H1 (cell line): ENCODE measurements around the gene KRTAP2-3. TPM values are rescaled to one million over a fixed set of nuclear protein-coding genes. Genes with fewer than 3 reads are reported as not detected.

Experiments used
- CTCF ChIA-PET: fragments of 300-600 bp; sonication (Branson Sonifier 250); formaldehyde crosslinking; loops from one replicate; lab custom pipeline; 2021; ENCODE audit not compliant: partially characterized antibody; lab: Charles Lee
- POLR2A ChIA-PET: fragments of 300-600 bp; sonication (Branson Sonifier 250); formaldehyde crosslinking; loops from one replicate; lab custom pipeline; 2021; ENCODE audit warnings: inconsistent platforms; ENCODE audit not compliant: partially characterized antibody; lab: Charles Lee
- DNase-seq, 2 experiments: peaks; one replicate each; pipeline versions ENCODE4 v3.0.0 to v3.0.0-alpha.2; 2010 to 2022; ENCODE audit warnings: low spot score in 2 of 2, low read depth in 1 of 2, mixed read lengths in 1 of 2
- FAIRE-seq: peaks from 2 replicates; lab custom pipeline; 2011; peaks lifted over from hg19 to GRCh38; lab: Jason Lieb, UNC
- H2AFZ ChIP-seq: 2 replicates; pipeline ENCODE4 v1.8.1; 2012; ENCODE audit warnings: low read length, inconsistent platforms
- H2AK5ac ChIP-seq: 2 replicates; pipeline ENCODE4 v1.6.1; 2013; ENCODE audit warnings: low read depth, low read length
- H2BK120ac ChIP-seq: replicated peaks from 2 replicates; pipeline ENCODE3; 2013; ENCODE audit warnings: low read depth, low read length, inconsistent platforms
- H2BK12ac ChIP-seq: 2 replicates; pipeline ENCODE4 v1.6.1; 2013; ENCODE audit warnings: low read depth, low read length
- H2BK15ac ChIP-seq: 2 replicates; pipeline ENCODE4 v1.6.1; 2013; ENCODE audit warnings: low read length
- H2BK20ac ChIP-seq: 2 replicates; pipeline ENCODE4 v1.6.1; 2013; ENCODE audit warnings: low read length
- H2BK5ac ChIP-seq: 2 replicates; pipeline ENCODE4 v1.6.1; 2013; ENCODE audit warnings: low read depth, low read length
- H3K14ac ChIP-seq: 2 replicates; pipeline ENCODE4 v1.6.1; 2013; ENCODE audit warnings: inconsistent platforms; ENCODE audit not compliant: insufficient read length
- H3K18ac ChIP-seq: 2 replicates; pipeline ENCODE4 v1.6.1; 2013; ENCODE audit warnings: low read length; ENCODE audit errors: extremely low read depth
- H3K23ac ChIP-seq: 2 replicates; pipeline ENCODE4 v1.6.1; 2013; ENCODE audit warnings: inconsistent platforms; ENCODE audit not compliant: insufficient read length
- H3K23me2 ChIP-seq: 2 replicates; pipeline ENCODE4 v1.6.1; 2013; ENCODE audit warnings: low read depth, low read length
- H3K27ac ChIP-seq: 2 replicates; pipeline ENCODE4 v1.6.1; 2011; ENCODE audit warnings: low read depth, low read length, inconsistent platforms
- H3K27me3 ChIP-seq, 4 experiments: replicated peaks in 1 of 4; 1 replicate in 1 of 4; 2 replicates in 3 of 4; pipeline versions ENCODE4 v1.6.1 to v1.8.1; 2011 to 2013; ENCODE audit warnings: low read length in 3 of 4, mild to moderate bottlenecking in 3 of 4, inconsistent platforms in 2 of 4, mixed read lengths in 2 of 4, moderate library complexity in 1 of 4; ENCODE audit not compliant: control insufficient read depth in 3 of 4, insufficient read depth in 3 of 4; ENCODE audit errors: extremely low read depth in 1 of 4
- H3K36me3 ChIP-seq, 4 experiments: 2 replicates each; pipeline versions ENCODE4 v1.6.1 to v1.8.1; 2011 to 2013; ENCODE audit warnings: mild to moderate bottlenecking in 4 of 4, low read length in 3 of 4, moderate library complexity in 2 of 4, control low read depth in 1 of 4, inconsistent platforms in 1 of 4; ENCODE audit not compliant: insufficient read depth in 4 of 4, control insufficient read depth in 2 of 4
- H3K4ac ChIP-seq: replicated peaks from 2 replicates; pipeline ENCODE3; 2013; ENCODE audit warnings: low read length, low read depth, mixed read lengths, inconsistent platforms; ENCODE audit not compliant: insufficient read length
- H3K4me1 ChIP-seq, 4 experiments: replicated peaks in 1 of 4; 1 replicate in 1 of 4; 2 replicates in 3 of 4; pipeline versions ENCODE4 v1.6.1 to v1.8.1; 2011 to 2013; ENCODE audit warnings: low read length in 3 of 4, inconsistent platforms in 2 of 4, mixed read lengths in 1 of 4; ENCODE audit not compliant: insufficient read depth in 4 of 4, control insufficient read depth in 3 of 4
- H3K4me2 ChIP-seq, 2 experiments: 2 replicates each; pipeline versions ENCODE4 v1.6.1 to v1.8.1; 2011 to 2013; ENCODE audit warnings: low read depth in 2 of 2, low read length in 2 of 2, control low read depth in 1 of 2, inconsistent platforms in 1 of 2, mild to moderate bottlenecking in 1 of 2; ENCODE audit not compliant: insufficient read depth in 1 of 2
- H3K4me3 ChIP-seq, 4 experiments: fragments of 200-600, 300-600 bp in 1 of 4; sonication (generic), shearing (Covaris generic), sonication (Bioruptor Twin) in 1 of 4; 2 replicates each; pipeline versions ENCODE4 v1.5.1 to v1.8.1; 2011 to 2016; ENCODE audit warnings: low read length in 4 of 4, low read depth in 3 of 4, control low read depth in 2 of 4, inconsistent platforms in 2 of 4, mild to moderate bottlenecking in 2 of 4, mixed read lengths in 1 of 4, moderate library complexity in 1 of 4; ENCODE audit not compliant: insufficient read depth in 2 of 4; ENCODE audit errors: extremely low read depth in 1 of 4
- H3K56ac ChIP-seq: replicated peaks from 2 replicates; pipeline ENCODE3; 2013; ENCODE audit warnings: low read depth, mild to moderate bottlenecking, mixed read lengths, low read length, inconsistent platforms; ENCODE audit not compliant: insufficient read length
- H3K79me1 ChIP-seq: 2 replicates; pipeline ENCODE4 v1.6.1; 2013; ENCODE audit warnings: low read depth, low read length, control low read depth
- H3K79me2 ChIP-seq, 2 experiments: 2 replicates each; pipeline versions ENCODE4 v1.6.1 to v1.8.1; 2012 to 2013; ENCODE audit warnings: low read length in 2 of 2, mild to moderate bottlenecking in 2 of 2, inconsistent platforms in 1 of 2; ENCODE audit not compliant: insufficient read depth in 2 of 2, control insufficient read depth in 1 of 2
- H3K9ac ChIP-seq, 4 experiments: replicated peaks in 1 of 4; 1 replicate in 1 of 4; 2 replicates in 3 of 4; pipeline versions ENCODE4 v1.6.1 to v1.8.1; 2011 to 2013; ENCODE audit warnings: low read depth in 3 of 4, low read length in 3 of 4, control low read depth in 2 of 4, mild to moderate bottlenecking in 2 of 4, moderate library complexity in 2 of 4, inconsistent platforms in 1 of 4; ENCODE audit errors: extremely low read depth in 1 of 4
- H3K9me3 ChIP-seq, 2 experiments: 2 replicates each; pipeline versions ENCODE4 v1.6.1 to v1.8.1; 2012 to 2013; ENCODE audit warnings: mild to moderate bottlenecking in 2 of 2, moderate library complexity in 2 of 2, control low read depth in 1 of 2, inconsistent platforms in 1 of 2, low read depth in 1 of 2, low read length in 1 of 2, mixed read lengths in 1 of 2; ENCODE audit not compliant: insufficient read depth in 2 of 2
- H4K20me1 ChIP-seq, 2 experiments: replicated peaks in 1 of 2; 2 replicates each; pipeline versions ENCODE3 to v1.8.1; 2011 to 2013; ENCODE audit warnings: inconsistent platforms in 2 of 2, low read length in 2 of 2, mild to moderate bottlenecking in 1 of 2; ENCODE audit not compliant: insufficient read depth in 2 of 2, control insufficient read depth in 1 of 2
- H4K5ac ChIP-seq: 2 replicates; pipeline ENCODE4 v1.6.1; 2013; ENCODE audit warnings: low read length, low read depth, mixed read lengths, inconsistent platforms; ENCODE audit not compliant: insufficient read length
- H4K8ac ChIP-seq: 2 replicates; pipeline ENCODE4 v1.8.0; 2013; ENCODE audit warnings: mild to moderate bottlenecking, moderate library complexity, low read length, inconsistent platforms; ENCODE audit not compliant: insufficient read depth; ENCODE audit errors: extremely low read depth
- H4K91ac ChIP-seq: replicated peaks from 2 replicates; pipeline ENCODE3; 2013; ENCODE audit warnings: low read length, mixed read lengths, inconsistent platforms; ENCODE audit not compliant: insufficient read length
- ASH2L ChIP-seq: fragments of 200-600, 300-600 bp; sonication (generic); IDR thresholded peaks from one replicate; pipeline ENCODE4 v1.7.1; 2017; ENCODE audit warnings: low read length
- ATF3 ChIP-seq: IDR thresholded peaks from 2 replicates; pipeline ENCODE4 v1.6.1; 2011; ENCODE audit warnings: low read depth, mild to moderate bottlenecking, low read length; ENCODE audit not compliant: insufficient read depth
- BACH1 ChIP-seq: IDR thresholded peaks from 2 replicates; pipeline ENCODE4 v1.6.1; 2012; ENCODE audit warnings: low read length, improper control_type of control experiment
- CBX5 ChIP-seq: fragments of 300-800, 300-1000 bp; sonication (generic); IDR thresholded peaks from 2 replicates; pipeline ENCODE4 v1.7.1; 2016; ENCODE audit warnings: antibody characterized with exemption, low read length, low read depth
- CTBP2 ChIP-seq: IDR thresholded peaks from 2 replicates; pipeline ENCODE4 v1.7.0; 2011; ENCODE audit warnings: borderline replicate concordance, mild to moderate bottlenecking, moderate library complexity, mixed read lengths, low read length; ENCODE audit not compliant: insufficient read depth, insufficient read length
- EGR1 ChIP-seq: IDR thresholded peaks from 2 replicates; pipeline ENCODE4 v1.6.1; 2011; ENCODE audit warnings: low read depth, low read length, borderline replicate concordance
- FOSL1 ChIP-seq: IDR thresholded peaks from 2 replicates; pipeline ENCODE4 v1.6.1; 2011; ENCODE audit warnings: mild to moderate bottlenecking, low read depth, low read length, moderate library complexity; ENCODE audit not compliant: insufficient read depth
- KDM5A ChIP-seq: fragments of 200-600 bp; IDR thresholded peaks from 2 replicates; pipeline ENCODE4 v1.7.1; 2012; ENCODE audit warnings: mild to moderate bottlenecking, low read length, inconsistent platforms, mixed read lengths
- NANOG ChIP-seq: IDR thresholded peaks from 2 replicates; pipeline ENCODE4 v1.6.1; 2011; ENCODE audit warnings: low read length, low read depth, mild to moderate bottlenecking, inconsistent platforms; ENCODE audit not compliant: insufficient read depth, poor library complexity, severe bottlenecking
- NRF1 ChIP-seq: IDR thresholded peaks from 2 replicates; pipeline ENCODE4 v1.6.1; 2011; ENCODE audit warnings: mild to moderate bottlenecking, low read depth, low read length, improper control_type of control experiment
- POLR2A ChIP-seq, 2 experiments: IDR thresholded peaks; 1 replicate in 1 of 2; 2 replicates in 1 of 2; pipeline ENCODE4 v1.6.1; 2011; ENCODE audit warnings: low read depth in 2 of 2, low read length in 2 of 2, mild to moderate bottlenecking in 2 of 2; ENCODE audit errors: control extremely low read depth in 1 of 2
- RFX5 ChIP-seq: IDR thresholded peaks from 2 replicates; pipeline ENCODE4 v1.6.1; 2011; ENCODE audit warnings: low read depth, low read length, improper control_type of control experiment, borderline replicate concordance
- SP2 ChIP-seq: IDR thresholded peaks from 2 replicates; pipeline ENCODE4 v1.6.1; 2012; ENCODE audit warnings: mild to moderate bottlenecking, low read length, inconsistent platforms
- TCF12 ChIP-seq: IDR thresholded peaks from 2 replicates; pipeline ENCODE4 v1.6.1; 2011; ENCODE audit warnings: low read depth, mild to moderate bottlenecking, low read length
- WGBS, 2 experiments: shearing (Covaris generic) in 1 of 2; methylation state at CpG; one replicate each; pipeline versions ENCODE4 v1.1.6 to v1.1.7; 2013 to 2015; ENCODE audit warnings: low lambda C conversion rate in 2 of 2, mixed read lengths in 2 of 2, inconsistent platforms in 1 of 2, low coverage in 1 of 2, missing lambda C conversion rate in 1 of 2; ENCODE audit not compliant: insufficient replicate concordance in 2 of 2, insufficient coverage in 1 of 2, insufficient read length in 1 of 2; ENCODE audit errors: extremely low coverage in 1 of 2, missing lambda C conversion rate in 1 of 2; 5-methylcytosine and 5-hydroxymethylcytosine counted together
- polyA plus RNA-seq, 7 experiments: library from polyadenylated mRNA; depleted of rRNA in 3 of 7; stranded (reverse) in 5 of 7; unstranded in 2 of 7; fragments of >200 nt in 5 of 7; fragments of 200-250 nt in 2 of 7; gene quantifications; 1 replicate in 5 of 7; 2 replicates in 1 of 7; 4 replicates in 1 of 7; pipeline versions ENCODE4 v1.2.1 to v1.2.3, GENCODE V29; 2011 to 2013; ENCODE audit warnings: missing spikeins in 2 of 7, mixed read lengths in 2 of 7
- total RNA-seq: library from RNA; stranded (reverse); fragmentation: NEBNext Ultra II Directional; extraction: Animal tissue kit (Norgen Biotek cat#: 25700); gene quantifications from 2 replicates; pipeline ENCODE4 v1.2.1, GENCODE V29; 2021

The KRTAP2-3 gene
- total and polyA plus RNA-seq, 2 of the 8 experiments (the other 6 are each of a cell fraction or from before 2014, with no cell fraction given): not detected

- Histone ChIP-seq H2BK20ac (no peak overlapping the region), H3K23me2 (no peaks in the 10 kb centered on the region), H2AK5ac (no peak overlapping the region), H3K56ac (no peak overlapping the region), H2BK5ac (no peak overlapping the region; the same call in 1 of the 2 replicates), H3K18ac (no peak overlapping the region), H3K14ac (no peak overlapping the region), H4K20me1 (no peaks in the 10 kb centered on the region), H3K4me1 (peaks cover 0 to 9% (median 2%) of the 10 kb centered on the region in 4 experiments; a peak in 4 of 7 replicates), H4K8ac (no peak overlapping the region), H3K27me3 (no peaks in the 10 kb centered on the region), H3K4me2 (no peak overlapping the region), H2BK15ac (no peak overlapping the region), H3K79me2 (no peaks in the 10 kb centered on the region), H3K23ac (no peak overlapping the region), H4K5ac (no peak overlapping the region), H3K36me3 (no peaks in the 10 kb centered on the region), H2BK12ac (no peak overlapping the region), H2AFZ (no peak overlapping the region), H3K4me3 (no peak overlapping the region; a peak in 1 of 8 replicates), H4K91ac (no peak overlapping the region), H3K79me1 (no peaks in the 10 kb centered on the region), H2BK120ac (no peak overlapping the region), H3K4ac (no peak overlapping the region), H3K9ac (no peak overlapping the region), H3K27ac (no peak overlapping the region), H3K9me3 (no peaks in the 10 kb centered on the region)
- ChIA-PET CTCF (interaction anchor here (1.1 kb wide), 1 partner anchor 11 kb away, joined by 3 read pairs; no protein-coding TSS in a partner anchor), POLR2A (no interaction called here)
- DNase-seq (no peak), FAIRE-seq (no peak)
- WGBS, 2 experiments: 74% methylated on average over 2 of the region's 2 CpGs; no CpG with 5 or more reads in 1 of the 2 experiments
- TF ChIP-seq SP2: no peak
- TF ChIP-seq RFX5: no peak
- TF ChIP-seq BACH1: no peak
- TF ChIP-seq CTBP2: no peak
- no peak for TF ChIP-seq EGR1
- no peak for TF ChIP-seq ATF3
- no peak for TF ChIP-seq ASH2L
- no peak for TF ChIP-seq KDM5A
- no peak for TF ChIP-seq POLR2A (IDR thresholded peaks at IDR 0.05; ENCODE audit: control extremely low read depth in 1 of 2, low read depth in 2 of 2, low read length in 2 of 2)
- no peak for TF ChIP-seq FOSL1
- TF ChIP-seq TCF12: no peak
- TF ChIP-seq NANOG: no peak
- TF ChIP-seq NRF1: no peak
- no peak for TF ChIP-seq CBX5
Observed at GRCh38 chr17:41037853-41038350, 22.0 kb downstream of the KRTAP2-3 start.
